Daoy (cell line): ENCODE results near the gene LAMC1. TPM values are rescaled to one million over a fixed set of nuclear protein-coding genes. Genes with fewer than 3 reads are reported as not detected.

Experiments
- DNase-seq: peaks from one replicate; pipeline ENCODE4 v3.0.0-alpha.2; 2015; ENCODE audit warnings: low read depth
- total RNA-seq: library from RNA; depleted of rRNA; stranded (reverse); fragments of >200 nt; shearing (Covaris generic); gene quantifications from 2 replicates; pipeline ENCODE4 v1.2.3, GENCODE V29; 2014; rRNA removed

The LAMC1 gene
- total RNA-seq, 1 experiment from 2014 or later, result 117 TPM

DNA sequence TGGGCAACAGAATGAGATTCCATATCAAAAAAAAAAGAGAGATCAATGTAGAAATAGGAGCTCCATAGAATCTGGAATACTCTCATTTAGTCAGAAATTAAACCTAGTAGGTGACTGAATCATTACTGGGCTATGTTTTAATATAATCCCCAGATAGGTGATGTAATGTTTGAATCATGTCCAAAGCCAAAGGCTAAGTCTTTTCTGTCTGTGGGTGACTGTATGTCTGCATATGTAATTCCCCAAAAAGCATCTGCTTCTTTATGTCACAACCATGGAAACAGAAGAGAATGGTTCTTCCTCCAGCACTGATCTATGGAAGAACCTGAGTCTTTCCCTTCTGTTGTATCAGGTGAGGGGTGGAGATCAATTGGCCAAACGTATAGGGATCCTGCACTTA is 168.6 kb downstream of the LAMC1 start:
- DNase-seq, result peak; percentile 86

DNA sequence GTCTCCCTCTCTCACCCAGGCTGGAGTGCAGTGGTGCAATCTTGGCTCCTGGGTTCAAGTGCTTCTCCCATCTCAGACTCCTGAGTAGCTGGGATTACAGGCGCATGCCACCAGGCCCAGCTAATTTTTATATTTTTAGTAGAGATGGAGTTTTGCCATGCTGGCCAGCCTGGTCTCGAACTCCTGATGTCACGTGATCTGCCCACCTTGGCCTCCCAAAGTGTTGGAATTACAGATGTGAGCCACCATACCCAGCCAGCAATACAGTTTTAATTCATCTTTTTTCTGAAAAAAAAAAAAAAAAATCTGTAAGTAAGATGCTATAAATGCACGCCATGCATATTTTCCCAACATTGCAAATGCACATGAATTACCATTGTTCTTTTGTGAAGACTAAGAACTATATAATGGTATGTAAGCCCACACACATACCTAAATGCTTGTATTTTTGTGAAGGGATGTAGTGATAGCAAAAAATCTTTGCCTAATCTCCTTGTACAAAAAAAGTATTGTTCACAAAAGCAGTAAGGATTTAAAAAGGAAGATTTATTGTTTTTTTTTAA is 170.8 kb downstream of the LAMC1 start:
- DNase-seq, result no peak

DNA sequence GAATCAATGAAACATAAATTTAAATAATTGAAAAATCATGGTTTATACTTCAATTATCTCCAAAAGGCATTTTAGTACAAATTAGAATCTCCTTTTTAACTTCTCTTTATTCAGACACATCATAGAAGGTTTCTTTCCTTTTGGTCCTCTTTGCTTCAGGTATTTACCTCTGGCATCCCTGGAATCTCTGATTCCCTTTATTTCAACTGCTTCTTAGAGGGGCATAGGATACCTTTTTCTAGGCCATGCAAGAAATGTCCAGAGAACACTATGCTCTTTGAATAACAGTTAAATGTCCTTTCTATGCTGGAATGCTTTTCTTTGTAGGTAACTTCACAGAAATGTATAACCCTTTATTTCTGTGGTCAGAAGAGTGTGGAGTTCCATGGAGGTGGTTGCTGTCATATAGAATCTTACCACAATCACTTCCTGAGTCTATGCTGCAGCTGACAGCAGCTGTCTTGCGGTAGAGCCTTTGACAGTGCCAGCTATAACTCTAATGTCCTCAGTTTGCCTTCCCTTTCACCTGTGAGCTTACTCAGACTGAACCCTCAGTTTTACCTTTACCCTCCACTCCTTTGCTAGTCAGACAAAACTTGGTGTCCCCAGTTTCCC is 171.4 kb downstream of the LAMC1 start:
- DNase-seq, result peak; percentile 43

DNA sequence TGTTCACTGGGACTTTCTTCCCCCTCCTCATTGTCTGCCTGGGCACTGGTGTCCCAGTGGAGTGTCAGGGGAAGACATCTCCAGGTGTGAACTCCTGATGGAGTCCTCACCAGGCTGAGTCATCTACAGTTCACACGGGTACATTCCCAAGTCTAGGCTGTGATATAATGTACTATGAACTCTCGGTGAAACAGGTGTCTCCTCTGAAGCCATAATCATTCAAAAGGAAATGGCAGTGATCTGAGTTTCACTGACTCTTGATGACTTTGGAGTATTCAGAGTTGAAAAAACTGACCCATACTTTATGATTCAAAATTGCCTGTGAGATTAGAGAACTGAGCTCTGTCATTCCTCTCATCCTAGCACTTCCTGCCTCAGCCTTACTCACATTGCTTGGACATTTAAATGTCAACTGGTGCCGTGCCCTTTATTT is 171.9 kb downstream of the LAMC1 start:
- DNase-seq, result peak; percentile 59

Other genes with a start within 250 kb of the LAMC1 start
- 2.8 and 4.1 TPM in 2 replicates for gene NPL, start 233.6 kb upstream of the LAMC1 start, total RNA-seq
- gene DHX9, start 184.1 kb upstream of the LAMC1 start, total RNA-seq, result 190 and 197 TPM in 2 replicates
- gene SHCBP1L, start 70.3 kb upstream of the LAMC1 start, total RNA-seq, result not detected in 2 replicates
- gene LAMC2, start 162.8 kb downstream of the LAMC1 start, total RNA-seq, result 1.4 and 1.6 TPM in 2 replicates